Smooth muscle cell (in vitro differentiated cells): ENCODE data around the gene CHD9. TPM values are rescaled to one million over a fixed set of nuclear protein-coding genes. Genes with fewer than 3 reads are reported as not detected.

Source experiments
- DNase-seq: peaks from one replicate; lab custom pipeline; 2025; ENCODE audit not compliant: unreplicated experiment; lab: John Stamatoyannopoulos, UW
- H2AFZ ChIP-seq: fragments of 200-600 bp; sonication (generic); 2 replicates; pipeline ENCODE4 v1.6.0; 2016; ENCODE audit warnings: antibody characterized with exemption, low read depth, mild to moderate bottlenecking
- H3F3A ChIP-seq: fragments of 200-600 bp; sonication (generic); 2 replicates; pipeline ENCODE4 v1.6.0; 2017; ENCODE audit warnings: antibody characterized with exemption, low read depth
- H3K27ac ChIP-seq: fragments of 200-600 bp; sonication (generic); 2 replicates; pipeline ENCODE4 v1.5.1; 2016; ENCODE audit warnings: low read depth, mild to moderate bottlenecking
- H3K27me3 ChIP-seq: fragments of 200-600 bp; sonication (generic); 2 replicates; pipeline ENCODE4 v1.6.1; 2016; ENCODE audit warnings: low read depth, mild to moderate bottlenecking
- H3K36me3 ChIP-seq: fragments of 200-600 bp; sonication (generic); 2 replicates; pipeline ENCODE4 v1.5.1; 2016; ENCODE audit warnings: low read depth
- H3K4me1 ChIP-seq: fragments of 200-600 bp; sonication (generic); 2 replicates; pipeline ENCODE4 v1.5.1; 2016; ENCODE audit warnings: low read depth
- H3K4me2 ChIP-seq: fragments of 200-600 bp; sonication (generic); 2 replicates; pipeline ENCODE4 v1.6.0; 2016; ENCODE audit warnings: mild to moderate bottlenecking
- H3K4me3 ChIP-seq: fragments of 200-600 bp; sonication (generic); 2 replicates; pipeline ENCODE4 v1.5.1; 2016; ENCODE audit warnings: mild to moderate bottlenecking
- H3K79me2 ChIP-seq: fragments of 200-600 bp; sonication (generic); 2 replicates; pipeline ENCODE4 v1.6.0; 2016; ENCODE audit warnings: low read depth, mild to moderate bottlenecking
- H3K9ac ChIP-seq: fragments of 200-600 bp; sonication (generic); 2 replicates; pipeline ENCODE4 v1.6.0; 2016; ENCODE audit warnings: low read depth
- H3K9me3 ChIP-seq: fragments of 200-600 bp; sonication (generic); replicated peaks from 2 replicates; pipeline ENCODE4 v1.5.1; 2016; ENCODE audit warnings: low read depth
- H4K20me1 ChIP-seq: fragments of 200-600 bp; sonication (generic); 2 replicates; pipeline ENCODE4 v1.6.0; 2016; ENCODE audit warnings: low read depth
- CTCF ChIP-seq: fragments of 200-600 bp; sonication (generic); IDR thresholded peaks from 2 replicates; pipeline ENCODE4 v1.5.1; 2017; ENCODE audit warnings: borderline replicate concordance, mild to moderate bottlenecking, antibody characterized with exemption; ENCODE audit not compliant: insufficient read depth, poor library complexity, severe bottlenecking
- WGBS: methylation state at CpG from one replicate; pipeline ENCODE4 v1.1.7; 2016; ENCODE audit warnings: low lambda C conversion rate; 5-methylcytosine and 5-hydroxymethylcytosine counted together
- polyA plus RNA-seq: library from polyadenylated mRNA; unstranded; fragments of >200 nt; fragmentation: Nextera tagmentation; extraction: Ambion mirVana; gene quantifications from 2 replicates; pipeline ENCODE4 v1.2.1, GENCODE V29; 2016
- total RNA-seq: library from RNA; depleted of rRNA; stranded (reverse); fragments of >200 nt; gene quantifications from 2 replicates; pipeline ENCODE4 v1.2.3, GENCODE V29; 2014

Gene CHD9
- total and polyA plus RNA-seq, 2 experiments from 2014 or later, result 43.7 to 117 TPM

GRCh38 chr16:53094013-53094630 is 39.3 kb downstream of the CHD9 start:
- Histone ChIP-seq H3K27me3 (no peaks in the 10 kb centered on the region), H4K20me1 (no peaks in the 10 kb centered on the region), H3K9me3 (no peaks in the 10 kb centered on the region), H3K4me3 (no peak overlapping the region), H3K4me2 (no peak overlapping the region), H2AFZ (no peak overlapping the region), H3K36me3 (no peaks in the 10 kb centered on the region), H3K27ac (peak overlapping the region; percentile 45), H3K4me1 (peaks cover 39% of the 10 kb centered on the region), H3K9ac (no peak overlapping the region), H3K79me2 (peaks cover 43% of the 10 kb centered on the region), H3F3A (peaks cover 21% of the 10 kb centered on the region)
- 83% methylated on average over 10 of the region's 10 CpGs for WGBS
- DNase-seq, result no peak
- no peak for TF ChIP-seq CTCF

GRCh38 chr16:53097190-53097589 is 42.4 kb downstream of the CHD9 start:
- no peak overlapping the region for H3K4me3 ChIP-seq

GRCh38 chr16:53098526-53099317 is 43.9 kb downstream of the CHD9 start:
- no peaks in the 10 kb centered on the region for H3K36me3 ChIP-seq
- H4K20me1 ChIP-seq, result no peaks in the 10 kb centered on the region
- H3K79me2 ChIP-seq, result peaks cover 61% of the 10 kb centered on the region
- DNase-seq, result peak; percentile 26
- WGBS, result 11% methylated on average over 16 of the region's 16 CpGs
- no peak overlapping the region for H2AFZ ChIP-seq
- peak overlapping the region; percentile 84 for H3K9ac ChIP-seq
- peak overlapping the region; percentile 79 for H3K4me2 ChIP-seq
- peaks cover 17% of the 10 kb centered on the region for H3K4me1 ChIP-seq
- H3K27ac ChIP-seq, result peak overlapping the region; percentile 99
- no peak for TF ChIP-seq CTCF
- peak overlapping the region; percentile 33 for H3K4me3 ChIP-seq
- H3K27me3 ChIP-seq, result no peaks in the 10 kb centered on the region
- no peaks in the 10 kb centered on the region for H3K9me3 ChIP-seq
- H3F3A ChIP-seq, result peaks cover 20% of the 10 kb centered on the region

More at GRCh38 chr16:53097190-53097589, 42.4 kb downstream of the CHD9 start:
- no peaks in the 10 kb centered on the region for H3K27me3 ChIP-seq
- no peaks in the 10 kb centered on the region for H3K36me3 ChIP-seq
- WGBS, result 78% methylated on average over 4 of the region's 4 CpGs
- H3K4me2 ChIP-seq, result no peak overlapping the region
- no peak for DNase-seq
- TF ChIP-seq CTCF, result no peak
- peaks cover 20% of the 10 kb centered on the region for H3F3A ChIP-seq
- peaks cover 17% of the 10 kb centered on the region for H3K4me1 ChIP-seq
- no peaks in the 10 kb centered on the region for H3K9me3 ChIP-seq
- no peak overlapping the region for H3K9ac ChIP-seq
- no peaks in the 10 kb centered on the region for H4K20me1 ChIP-seq
- peak overlapping the region; percentile 99 for H3K27ac ChIP-seq
- no peak overlapping the region for H2AFZ ChIP-seq
- peaks cover 59% of the 10 kb centered on the region for H3K79me2 ChIP-seq
